ENCODE results near the gene BFSP2.

The BFSP2 gene

DNA sequence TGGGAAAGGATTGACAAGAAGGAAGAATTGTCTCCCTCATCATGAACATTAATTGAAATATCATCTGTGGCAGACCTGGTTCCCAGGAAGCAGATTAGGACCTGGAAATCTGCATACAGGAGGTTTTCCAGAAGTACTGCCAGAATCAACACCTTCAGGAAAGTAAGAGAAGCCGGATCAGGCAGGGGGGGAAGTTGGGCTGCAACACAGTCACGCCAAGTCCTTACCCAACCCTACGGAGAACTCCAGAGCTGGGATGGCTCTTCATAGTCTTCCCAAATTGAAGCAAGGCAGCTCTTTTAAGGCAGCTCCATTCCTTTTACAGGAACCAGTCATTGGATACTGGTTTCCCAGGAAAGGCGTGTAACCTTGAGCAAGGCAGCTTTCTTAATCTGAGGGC, 35.2 kb upstream of the BFSP2 start:
- Histone ChIP-seq H3K4me3 (ENCODE audit: low read depth, low read length) (no peak overlapping the region), H3K36me3 (peaks cover 10% of the 10 kb centered on the region), H3K4me1 (peaks cover 2% of the 10 kb centered on the region), H3K9me3 (no peaks in the 10 kb centered on the region), H3K27me3 (no peaks in the 10 kb centered on the region)
- no peak for DNase-seq
- TF ChIP-seq, protein P1, sequence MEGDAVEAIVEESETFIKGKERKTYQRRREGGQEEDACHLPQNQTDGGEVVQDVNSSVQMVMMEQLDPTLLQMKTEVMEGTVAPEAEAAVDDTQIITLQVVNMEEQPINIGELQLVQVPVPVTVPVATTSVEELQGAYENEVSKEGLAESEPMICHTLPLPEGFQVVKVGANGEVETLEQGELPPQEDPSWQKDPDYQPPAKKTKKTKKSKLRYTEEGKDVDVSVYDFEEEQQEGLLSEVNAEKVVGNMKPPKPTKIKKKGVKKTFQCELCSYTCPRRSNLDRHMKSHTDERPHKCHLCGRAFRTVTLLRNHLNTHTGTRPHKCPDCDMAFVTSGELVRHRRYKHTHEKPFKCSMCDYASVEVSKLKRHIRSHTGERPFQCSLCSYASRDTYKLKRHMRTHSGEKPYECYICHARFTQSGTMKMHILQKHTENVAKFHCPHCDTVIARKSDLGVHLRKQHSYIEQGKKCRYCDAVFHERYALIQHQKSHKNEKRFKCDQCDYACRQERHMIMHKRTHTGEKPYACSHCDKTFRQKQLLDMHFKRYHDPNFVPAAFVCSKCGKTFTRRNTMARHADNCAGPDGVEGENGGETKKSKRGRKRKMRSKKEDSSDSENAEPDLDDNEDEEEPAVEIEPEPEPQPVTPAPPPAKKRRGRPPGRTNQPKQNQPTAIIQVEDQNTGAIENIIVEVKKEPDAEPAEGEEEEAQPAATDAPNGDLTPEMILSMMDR (IDR thresholded peaks at IDR 0.05; ENCODE audit: low read depth, low read length): no peak

DNA sequence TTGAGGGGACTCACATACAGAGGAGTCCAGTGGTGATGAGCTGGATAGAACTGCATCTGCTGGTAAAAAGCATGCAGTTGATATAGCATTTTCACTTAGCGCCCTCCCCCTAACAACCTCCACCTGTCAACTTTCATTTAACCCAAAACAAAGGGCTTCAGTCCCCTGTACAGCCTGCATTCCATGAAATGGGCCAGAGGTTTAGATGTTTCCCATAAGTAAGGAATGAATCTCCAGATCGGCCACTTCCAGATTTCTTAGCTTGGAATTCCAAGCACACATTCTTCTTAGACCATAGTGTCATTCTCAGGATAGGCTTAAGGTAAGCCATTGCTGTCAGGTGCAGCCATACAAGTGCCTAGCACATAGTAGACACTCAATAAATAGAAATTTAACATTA, 32.9 kb upstream of the BFSP2 start:
- H3K9me3 ChIP-seq: no peaks in the 10 kb centered on the region
- H3K27me3 ChIP-seq: no peaks in the 10 kb centered on the region
- no peak overlapping the region for H3K4me3 ChIP-seq (ENCODE audit: low read depth, low read length)
- TF ChIP-seq, protein P1 (IDR thresholded peaks at IDR 0.05; ENCODE audit: low read depth, low read length): no peak
- no peak for DNase-seq
- peaks cover 1% of the 10 kb centered on the region for H3K4me1 ChIP-seq
- peaks cover 10% of the 10 kb centered on the region for H3K36me3 ChIP-seq

- peaks cover 10% of the 10 kb centered on the region for H3K36me3 ChIP-seq
- H3K9me3 ChIP-seq: no peaks in the 10 kb centered on the region
- H3K4me3 ChIP-seq (ENCODE audit: low read depth, low read length): no peak overlapping the region
- TF ChIP-seq, protein P1 (IDR thresholded peaks at IDR 0.05; ENCODE audit: low read depth, low read length): no peak
- no peak for DNase-seq
- no peaks in the 10 kb centered on the region for H3K27me3 ChIP-seq
- no peaks in the 10 kb centered on the region; the same call in 1 of the 2 replicates for H3K4me1 ChIP-seq
Observed at GRCh38 chr3:133367403-133367802, 32.5 kb upstream of the BFSP2 start.

GRCh38 chr3:133367956-133368355, 31.9 kb upstream of the BFSP2 start:
- no peaks in the 10 kb centered on the region for H3K27me3 ChIP-seq
- peaks cover 10% of the 10 kb centered on the region for H3K36me3 ChIP-seq
- TF ChIP-seq, protein P1 (IDR thresholded peaks at IDR 0.05; ENCODE audit: low read depth, low read length): no peak

DNA sequence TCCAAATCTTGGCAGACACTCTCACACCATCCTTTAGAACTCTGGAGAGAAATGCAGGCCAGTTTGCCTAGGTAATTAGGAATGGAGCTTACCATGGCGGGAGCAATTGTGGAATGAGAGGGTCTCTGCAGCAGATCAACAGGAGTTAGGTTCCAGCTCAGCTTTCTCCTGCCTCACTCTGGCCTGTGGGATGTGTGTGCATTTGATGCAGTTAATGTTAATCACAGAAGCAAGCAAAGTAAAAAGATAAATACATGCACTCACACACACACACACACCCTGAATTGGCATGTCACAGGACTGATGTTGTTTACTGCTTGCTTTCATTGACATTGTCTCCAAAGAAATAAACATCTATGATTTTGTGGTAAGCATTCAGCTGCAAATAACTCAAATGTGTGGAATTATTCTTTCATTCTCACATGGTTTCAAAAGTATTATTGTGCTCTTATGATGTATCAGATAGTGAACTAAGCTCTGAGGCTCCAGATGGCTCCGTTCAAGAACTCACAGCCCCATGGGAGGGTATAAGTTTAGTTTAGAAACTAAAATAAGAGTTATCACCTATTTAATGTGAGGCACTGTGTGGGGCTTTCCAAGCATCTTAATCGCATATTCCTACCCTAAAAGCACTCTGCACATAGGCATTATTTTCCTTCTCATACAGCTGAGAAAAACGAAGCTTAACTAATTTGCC, 31.3 kb upstream of the BFSP2 start:
- TF ChIP-seq, protein P1 (IDR thresholded peaks at IDR 0.05; ENCODE audit: low read depth, low read length): no peak
- Histone ChIP-seq H3K4me1 (no peaks in the 10 kb centered on the region; the same call in 1 of the 2 replicates), H3K36me3 (peaks cover 10% of the 10 kb centered on the region), H3K27me3 (no peaks in the 10 kb centered on the region), H3K4me3 (ENCODE audit: low read depth, low read length) (no peak overlapping the region), H3K9me3 (no peaks in the 10 kb centered on the region)
- DNase-seq: no peak

More at GRCh38 chr3:133367956-133368355, 31.9 kb upstream of the BFSP2 start:
- H3K4me3 ChIP-seq (ENCODE audit: low read depth, low read length): no peak overlapping the region
- H3K4me1 ChIP-seq: no peaks in the 10 kb centered on the region; the same call in 1 of the 2 replicates
- no peak for DNase-seq
- H3K9me3 ChIP-seq: no peaks in the 10 kb centered on the region

- TF ChIP-seq, protein P1 (IDR thresholded peaks at IDR 0.05; ENCODE audit: low read depth, low read length): no peak
- H3K27me3 ChIP-seq: no peaks in the 10 kb centered on the region
- no peaks in the 10 kb centered on the region; the same call in 1 of the 2 replicates for H3K4me1 ChIP-seq
- DNase-seq: no peak
- no peaks in the 10 kb centered on the region for H3K9me3 ChIP-seq
- H3K36me3 ChIP-seq: peaks cover 7% of the 10 kb centered on the region
- no peak overlapping the region for H3K4me3 ChIP-seq (ENCODE audit: low read depth, low read length)
Observed at GRCh38 chr3:133369068-133369440, 30.8 kb upstream of the BFSP2 start.
